HG03095 (cell line): Measurements from ENCODE around the gene FOXF2.

ENCODE experiments used
- ATAC-seq: cut with Tn5 transposase; IDR thresholded peaks from one replicate; pipeline ENCODE4 v1.9.1; 2021; ENCODE audit warnings: moderate library complexity; ENCODE audit not compliant: unreplicated experiment

Gene FOXF2

DNA sequence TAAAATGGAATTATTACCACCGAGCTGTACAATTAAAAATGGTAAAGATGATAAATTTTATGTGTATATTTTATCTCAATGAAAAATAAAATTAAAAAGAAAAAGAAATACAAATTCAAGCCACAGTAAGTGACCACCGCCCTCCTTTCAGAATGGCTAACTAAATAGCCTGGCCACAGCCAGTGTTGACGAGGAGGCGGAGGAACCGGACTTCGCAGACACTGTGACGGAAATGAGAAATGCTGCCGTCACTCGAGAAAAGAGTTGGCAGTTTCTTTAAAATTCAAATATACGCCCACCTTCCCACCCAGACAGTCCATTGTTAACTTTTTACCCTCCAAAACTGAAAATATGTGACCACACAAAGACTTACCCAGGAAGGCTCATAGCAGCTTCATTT lies 50.0 kb downstream of the FOXF2 start:
- ATAC-seq, result no peak

- ATAC-seq, result no peak
Measured at GRCh38 chr6:1442929-1443328, 53.6 kb downstream of the FOXF2 start.
